Glomerular visceral epithelial cell (primary cell): ENCODE data around the gene PRKN.
"Not testable (repeated sequence)": the region's sequence is repeated elsewhere in the genome, so short reads cannot be mapped to it uniquely, and the experiment has no call there.

Experiments used
- DNase-seq: peaks from one replicate; pipeline ENCODE4 v3.0.0-alpha.2; 2016; ENCODE audit errors: extremely low spot score

Gene PRKN

GRCh38 chr6:162443101-162443500 is 284.5 kb downstream of the PRKN start:
- DNase-seq = peak; percentile 66

- no peak for DNase-seq
These were observed 284.9 kb downstream of the PRKN start for GRCh38 chr6:162442687-162443086.

GRCh38 chr6:162441991-162442390 is 285.6 kb downstream of the PRKN start:
- no peak for DNase-seq

- no peak for DNase-seq
These were observed 288.6 kb downstream of the PRKN start for GRCh38 chr6:162438980-162439379.

- no peak for DNase-seq
These were observed 292.5 kb downstream of the PRKN start for GRCh38 chr6:162435071-162435470.

GRCh38 chr6:162421004-162421403 is 306.6 kb downstream of the PRKN start:
- no peak for DNase-seq

- DNase-seq = no peak
These were observed 310.6 kb downstream of the PRKN start for GRCh38 chr6:162416831-162417537.

GRCh38 chr6:162416307-162416706 is 311.3 kb downstream of the PRKN start:
- DNase-seq = no peak

- DNase-seq = no peak
These were observed 317.6 kb downstream of the PRKN start for GRCh38 chr6:162409741-162410691.

GRCh38 chr6:162408826-162409535 is 318.6 kb downstream of the PRKN start:
- no peak for DNase-seq

- no peak for DNase-seq
These were observed 322.6 kb downstream of the PRKN start for GRCh38 chr6:162404951-162405350.

- no peak for DNase-seq
These were observed 324.5 kb downstream of the PRKN start for GRCh38 chr6:162403031-162403430.

GRCh38 chr6:162395181-162395580 is 332.4 kb downstream of the PRKN start:
- no peak for DNase-seq

GRCh38 chr6:162390961-162391811 is 336.4 kb downstream of the PRKN start:
- not testable (repeated sequence) for DNase-seq

- DNase-seq = no peak
These were observed 338.1 kb downstream of the PRKN start for GRCh38 chr6:162389343-162390085.

GRCh38 chr6:162388383-162388777 is 339.2 kb downstream of the PRKN start:
- DNase-seq = no peak

- no peak for DNase-seq
These were observed 339.7 kb downstream of the PRKN start for GRCh38 chr6:162387718-162388382.

GRCh38 chr6:162385980-162386379 is 341.6 kb downstream of the PRKN start:
- DNase-seq = no peak

- DNase-seq = no peak
These were observed 347.7 kb downstream of the PRKN start for GRCh38 chr6:162379757-162380409.

GRCh38 chr6:162377735-162378134 is 349.8 kb downstream of the PRKN start:
- no peak for DNase-seq
